Measurements from ENCODE around the gene SAMSN1.

DNA sequence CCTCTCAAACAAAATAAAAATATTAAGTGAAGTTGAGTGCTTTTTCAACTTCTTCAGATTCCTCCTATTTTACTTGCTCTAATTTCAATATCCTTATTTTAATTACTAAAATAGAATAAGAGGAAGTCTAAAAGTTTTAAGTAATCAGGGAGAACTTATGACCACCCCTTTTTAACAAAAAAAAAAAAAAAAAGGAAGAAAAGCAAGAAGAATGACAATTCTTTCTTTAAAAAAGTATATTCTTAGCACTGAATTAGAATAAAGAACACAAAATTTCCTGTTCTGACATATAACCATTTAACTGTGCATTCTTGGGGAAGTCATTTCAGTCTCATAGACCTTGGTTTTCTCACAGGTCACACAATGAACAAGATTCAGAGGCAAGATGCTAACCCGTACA lies 46.8 kb downstream of the SAMSN1 start:
- no peak for TF ChIP-seq NFE2L1 (tag; IDR thresholded peaks at IDR 0.05; ENCODE audit: borderline replicate concordance, low read depth)
- TF ChIP-seq GATAD2B (IDR thresholded peaks at IDR 0.05; ENCODE audit: borderline replicate concordance): no peak
- TF ChIP-seq ETV5 (CRISPR knock-in tag; IDR thresholded peaks at IDR 0.05; ENCODE audit: low read depth): no peak
- no peak for TF ChIP-seq SMAD3 (CRISPR knock-in tag; conservative IDR thresholded peaks at IDR 0.05)
- no peak for TF ChIP-seq ZNF79 (CRISPR knock-in tag; IDR thresholded peaks at IDR 0.05; ENCODE audit: low read depth)
- TF ChIP-seq RBM15 (IDR thresholded peaks at IDR 0.05; ENCODE audit: insufficient read depth, low read length): no peak
- TF ChIP-seq, protein P1, sequence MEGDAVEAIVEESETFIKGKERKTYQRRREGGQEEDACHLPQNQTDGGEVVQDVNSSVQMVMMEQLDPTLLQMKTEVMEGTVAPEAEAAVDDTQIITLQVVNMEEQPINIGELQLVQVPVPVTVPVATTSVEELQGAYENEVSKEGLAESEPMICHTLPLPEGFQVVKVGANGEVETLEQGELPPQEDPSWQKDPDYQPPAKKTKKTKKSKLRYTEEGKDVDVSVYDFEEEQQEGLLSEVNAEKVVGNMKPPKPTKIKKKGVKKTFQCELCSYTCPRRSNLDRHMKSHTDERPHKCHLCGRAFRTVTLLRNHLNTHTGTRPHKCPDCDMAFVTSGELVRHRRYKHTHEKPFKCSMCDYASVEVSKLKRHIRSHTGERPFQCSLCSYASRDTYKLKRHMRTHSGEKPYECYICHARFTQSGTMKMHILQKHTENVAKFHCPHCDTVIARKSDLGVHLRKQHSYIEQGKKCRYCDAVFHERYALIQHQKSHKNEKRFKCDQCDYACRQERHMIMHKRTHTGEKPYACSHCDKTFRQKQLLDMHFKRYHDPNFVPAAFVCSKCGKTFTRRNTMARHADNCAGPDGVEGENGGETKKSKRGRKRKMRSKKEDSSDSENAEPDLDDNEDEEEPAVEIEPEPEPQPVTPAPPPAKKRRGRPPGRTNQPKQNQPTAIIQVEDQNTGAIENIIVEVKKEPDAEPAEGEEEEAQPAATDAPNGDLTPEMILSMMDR (IDR thresholded peaks at IDR 0.05 in 2 of 3, conservative IDR thresholded peaks at IDR 0.05 in 1 of 3; ENCODE audit: insufficient read depth in 2 of 3, low read depth in 1 of 3, low read length in 3 of 3): no peak
- TF ChIP-seq, protein P2, sequence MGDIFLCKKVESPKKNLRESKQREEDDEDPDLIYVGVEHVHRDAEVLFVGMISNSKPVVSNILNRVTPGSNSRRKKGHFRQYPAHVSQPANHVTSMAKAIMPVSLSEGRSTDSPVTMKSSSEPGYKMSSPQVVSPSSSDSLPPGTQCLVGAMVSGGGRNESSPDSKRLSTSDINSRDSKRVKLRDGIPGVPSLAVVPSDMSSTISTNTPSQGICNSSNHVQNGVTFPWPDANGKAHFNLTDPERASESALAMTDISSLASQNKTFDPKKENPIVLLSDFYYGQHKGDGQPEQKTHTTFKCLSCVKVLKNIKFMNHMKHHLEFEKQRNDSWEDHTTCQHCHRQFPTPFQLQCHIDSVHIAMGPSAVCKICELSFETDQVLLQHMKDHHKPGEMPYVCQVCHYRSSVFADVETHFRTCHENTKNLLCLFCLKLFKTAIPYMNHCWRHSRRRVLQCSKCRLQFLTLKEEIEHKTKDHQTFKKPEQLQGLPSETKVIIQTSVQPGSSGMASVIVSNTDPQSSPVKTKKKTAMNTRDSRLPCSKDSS (IDR thresholded peaks at IDR 0.05; ENCODE audit: low read depth, partially characterized antibody): no peak
- TF ChIP-seq, protein P3, sequence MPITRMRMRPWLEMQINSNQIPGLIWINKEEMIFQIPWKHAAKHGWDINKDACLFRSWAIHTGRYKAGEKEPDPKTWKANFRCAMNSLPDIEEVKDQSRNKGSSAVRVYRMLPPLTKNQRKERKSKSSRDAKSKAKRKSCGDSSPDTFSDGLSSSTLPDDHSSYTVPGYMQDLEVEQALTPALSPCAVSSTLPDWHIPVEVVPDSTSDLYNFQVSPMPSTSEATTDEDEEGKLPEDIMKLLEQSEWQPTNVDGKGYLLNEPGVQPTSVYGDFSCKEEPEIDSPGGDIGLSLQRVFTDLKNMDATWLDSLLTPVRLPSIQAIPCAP (CRISPR knock-in tag; IDR thresholded peaks at IDR 0.05; ENCODE audit: borderline replicate concordance): no peak
- no peak for TF ChIP-seq ILF3 (IDR thresholded peaks at IDR 0.05; ENCODE audit: borderline replicate concordance)
- TF ChIP-seq, protein P4, sequence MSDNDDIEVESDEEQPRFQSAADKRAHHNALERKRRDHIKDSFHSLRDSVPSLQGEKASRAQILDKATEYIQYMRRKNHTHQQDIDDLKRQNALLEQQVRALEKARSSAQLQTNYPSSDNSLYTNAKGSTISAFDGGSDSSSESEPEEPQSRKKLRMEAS (CRISPR knock-in tag; IDR thresholded peaks at IDR 0.05): no peak
- no peak for TF ChIP-seq RCOR1 (IDR thresholded peaks at IDR 0.05; ENCODE audit: borderline replicate concordance in 1 of 2, low read depth in 2 of 2, low read length in 2 of 2)
- TF ChIP-seq, protein P5, sequence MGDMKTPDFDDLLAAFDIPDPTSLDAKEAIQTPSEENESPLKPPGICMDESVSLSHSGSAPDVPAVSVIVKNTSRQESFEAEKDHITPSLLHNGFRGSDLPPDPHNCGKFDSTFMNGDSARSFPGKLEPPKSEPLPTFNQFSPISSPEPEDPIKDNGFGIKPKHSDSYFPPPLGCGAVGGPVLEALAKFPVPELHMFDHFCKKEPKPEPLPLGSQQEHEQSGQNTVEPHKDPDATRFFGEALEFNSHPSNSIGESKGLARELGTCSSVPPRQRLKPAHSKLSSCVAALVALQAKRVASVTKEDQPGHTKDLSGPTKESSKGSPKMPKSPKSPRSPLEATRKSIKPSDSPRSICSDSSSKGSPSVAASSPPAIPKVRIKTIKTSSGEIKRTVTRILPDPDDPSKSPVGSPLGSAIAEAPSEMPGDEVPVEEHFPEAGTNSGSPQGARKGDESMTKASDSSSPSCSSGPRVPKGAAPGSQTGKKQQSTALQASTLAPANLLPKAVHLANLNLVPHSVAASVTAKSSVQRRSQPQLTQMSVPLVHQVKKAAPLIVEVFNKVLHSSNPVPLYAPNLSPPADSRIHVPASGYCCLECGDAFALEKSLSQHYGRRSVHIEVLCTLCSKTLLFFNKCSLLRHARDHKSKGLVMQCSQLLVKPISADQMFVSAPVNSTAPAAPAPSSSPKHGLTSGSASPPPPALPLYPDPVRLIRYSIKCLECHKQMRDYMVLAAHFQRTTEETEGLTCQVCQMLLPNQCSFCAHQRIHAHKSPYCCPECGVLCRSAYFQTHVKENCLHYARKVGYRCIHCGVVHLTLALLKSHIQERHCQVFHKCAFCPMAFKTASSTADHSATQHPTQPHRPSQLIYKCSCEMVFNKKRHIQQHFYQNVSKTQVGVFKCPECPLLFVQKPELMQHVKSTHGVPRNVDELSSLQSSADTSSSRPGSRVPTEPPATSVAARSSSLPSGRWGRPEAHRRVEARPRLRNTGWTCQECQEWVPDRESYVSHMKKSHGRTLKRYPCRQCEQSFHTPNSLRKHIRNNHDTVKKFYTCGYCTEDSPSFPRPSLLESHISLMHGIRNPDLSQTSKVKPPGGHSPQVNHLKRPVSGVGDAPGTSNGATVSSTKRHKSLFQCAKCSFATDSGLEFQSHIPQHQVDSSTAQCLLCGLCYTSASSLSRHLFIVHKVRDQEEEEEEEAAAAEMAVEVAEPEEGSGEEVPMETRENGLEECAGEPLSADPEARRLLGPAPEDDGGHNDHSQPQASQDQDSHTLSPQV (IDR thresholded peaks at IDR 0.05): no peak

Measured in K562 (cell line).